Stimulated activated CD4-positive, alpha-beta T cell treated with anti-CD3 and anti-CD28 coated beads, Interleukin-2, amount 100 ng/mL, for 4 hours (primary cell): ENCODE data around the gene RTF1.

ENCODE experiments used
- DNase-seq: peaks from one replicate; pipeline ENCODE4 v3.0.0-alpha.2; 2020; ENCODE audit warnings: low read depth

RTF1 gene

DNA sequence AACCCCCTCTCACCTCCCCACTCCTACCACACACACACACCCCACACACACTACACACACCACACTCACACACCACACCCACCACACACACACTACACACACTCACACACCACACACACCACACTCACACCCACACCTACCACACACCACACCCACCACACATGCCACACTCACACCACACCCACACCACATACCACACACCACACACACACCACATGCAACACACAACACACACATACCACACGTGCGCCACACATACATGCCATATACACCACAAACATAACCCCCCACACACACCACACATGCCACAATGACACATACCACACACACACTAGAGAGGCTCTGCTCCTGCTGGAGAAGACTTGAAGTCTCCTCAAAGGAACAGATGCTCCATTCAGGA, 70.9 kb downstream of the RTF1 start:
- DNase-seq = no peak

DNA sequence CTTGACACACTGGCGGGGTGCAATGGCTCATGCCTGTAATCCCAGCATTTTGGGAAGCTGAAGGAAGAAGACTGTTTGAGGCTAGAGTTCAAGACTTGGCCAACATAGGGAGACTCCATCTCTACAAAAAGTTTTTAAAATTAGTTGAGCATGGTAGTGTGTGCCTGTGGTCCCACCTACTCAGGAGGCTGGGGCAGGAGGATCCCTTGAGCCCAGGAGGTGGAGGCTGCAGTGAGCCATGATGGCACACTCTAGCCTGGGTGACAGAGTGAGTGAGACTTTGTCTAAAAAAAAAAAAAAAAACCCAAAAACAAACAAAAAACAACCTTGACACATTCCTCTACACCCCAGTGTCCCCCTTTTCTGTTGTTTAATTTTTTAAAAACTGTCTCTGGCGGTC, 72.7 kb downstream of the RTF1 start:
- DNase-seq = no peak

DNA sequence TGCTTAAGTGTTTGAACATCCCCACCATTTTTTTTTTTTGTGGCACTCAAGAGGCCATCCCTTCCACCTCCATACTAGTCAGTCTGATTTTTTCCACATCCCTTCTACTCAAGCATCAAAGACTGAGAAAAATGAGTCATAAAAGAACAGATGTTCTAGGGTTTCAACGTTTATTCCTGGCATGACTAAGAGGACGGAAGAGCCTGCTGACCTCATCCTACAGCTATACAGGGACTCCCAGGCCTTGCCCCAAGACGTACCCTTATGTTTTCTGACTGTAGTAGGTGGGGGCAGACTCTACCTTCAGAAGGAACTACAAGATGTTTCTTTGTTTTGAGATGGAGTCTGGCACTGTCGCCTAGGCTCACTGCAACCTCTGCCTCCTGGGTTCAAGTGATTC, 73.5 kb downstream of the RTF1 start:
- no peak for DNase-seq

DNA sequence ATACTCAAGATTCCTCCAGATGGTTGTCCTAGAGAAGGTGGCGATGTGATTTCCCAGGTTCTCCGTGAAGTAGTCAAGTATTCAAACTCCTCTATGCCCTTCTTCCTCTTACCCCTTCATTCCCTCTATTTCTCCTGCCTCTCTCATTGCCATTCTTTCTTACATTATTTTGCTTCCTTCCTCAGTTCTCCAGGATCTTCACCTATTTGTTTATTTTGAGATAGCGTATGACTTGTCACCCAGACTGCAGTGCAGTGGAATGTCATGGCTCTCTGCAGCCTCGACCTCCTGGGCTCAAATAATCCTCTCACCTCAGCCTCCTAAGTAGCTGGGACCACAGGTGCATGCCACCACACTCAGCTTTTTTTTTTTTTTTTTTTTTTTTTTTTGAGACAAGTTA, 75.0 kb downstream of the RTF1 start:
- no peak for DNase-seq

DNA sequence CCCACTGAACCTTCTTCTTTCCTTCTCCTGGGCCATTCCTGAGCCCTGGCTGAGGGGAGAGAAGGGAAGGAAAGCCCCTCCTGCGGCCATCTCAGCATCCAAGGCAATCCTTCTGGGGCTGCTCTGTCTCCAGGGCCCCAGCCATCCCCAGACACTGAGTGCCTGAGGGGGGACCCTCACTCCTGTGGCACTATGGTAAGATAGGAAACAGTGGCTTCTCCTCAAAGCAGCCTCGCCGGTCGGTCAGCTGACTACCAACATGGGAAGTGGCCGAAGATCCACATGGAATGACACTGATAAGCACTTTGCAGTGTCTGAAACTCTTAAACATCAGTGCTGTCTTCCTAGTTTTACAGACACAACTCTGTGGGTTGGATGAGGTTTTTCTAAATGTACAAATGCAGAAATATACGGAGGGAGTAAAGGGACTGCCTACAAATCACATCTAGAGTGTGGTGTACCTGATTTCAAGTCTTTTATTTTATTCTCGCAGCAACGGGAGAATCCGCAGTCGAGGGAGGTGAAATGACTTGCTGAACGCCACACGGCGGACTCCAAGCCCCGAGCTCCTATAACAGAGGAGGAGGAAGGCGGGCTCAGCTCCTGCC, 75.8 kb downstream of the RTF1 start:
- DNase-seq = no peak

DNA sequence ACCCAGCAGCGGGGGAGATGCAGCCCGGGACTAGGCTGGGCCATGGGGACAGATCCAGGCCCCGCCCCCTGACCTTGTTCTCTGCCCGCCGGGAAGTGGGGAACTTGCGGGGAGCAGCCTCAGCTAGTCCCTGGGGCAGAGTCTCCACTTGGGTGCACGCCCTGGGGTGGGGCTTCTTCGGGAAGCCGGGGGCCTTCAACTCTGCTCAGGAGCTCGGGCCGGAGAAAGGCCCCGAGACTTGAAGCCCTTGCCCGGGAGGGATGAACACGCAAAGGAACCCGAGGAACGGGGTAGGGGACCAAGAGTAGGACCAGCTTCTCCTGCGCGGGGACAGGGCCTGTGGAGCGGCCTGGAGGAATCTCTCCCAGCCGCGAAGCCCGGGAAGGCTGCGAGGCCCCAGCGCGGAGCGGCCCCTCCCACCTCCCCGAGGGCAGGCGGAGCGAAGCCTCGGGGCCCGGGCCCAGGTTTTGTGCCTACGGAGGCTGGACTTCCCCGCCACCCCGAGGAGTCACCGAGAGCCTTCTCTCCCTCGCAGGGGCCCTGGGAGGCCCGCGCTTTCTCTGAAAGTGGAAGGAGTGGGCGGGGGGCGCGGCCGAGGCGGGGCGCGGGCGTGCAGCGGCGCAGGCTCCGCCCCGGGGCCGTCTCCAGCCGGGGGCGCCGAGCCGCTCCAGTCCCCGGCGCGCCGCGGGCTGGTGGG, 76.5 kb downstream of the RTF1 start, which contains the start of gene ITPKA:
Gene ITPKA (plus strand): TSS at position 670 of the 697 bp plus-strand sequence. CDS start 54 bp downstream, outside the sequence.
- peak; percentile 85 for DNase-seq

DNA sequence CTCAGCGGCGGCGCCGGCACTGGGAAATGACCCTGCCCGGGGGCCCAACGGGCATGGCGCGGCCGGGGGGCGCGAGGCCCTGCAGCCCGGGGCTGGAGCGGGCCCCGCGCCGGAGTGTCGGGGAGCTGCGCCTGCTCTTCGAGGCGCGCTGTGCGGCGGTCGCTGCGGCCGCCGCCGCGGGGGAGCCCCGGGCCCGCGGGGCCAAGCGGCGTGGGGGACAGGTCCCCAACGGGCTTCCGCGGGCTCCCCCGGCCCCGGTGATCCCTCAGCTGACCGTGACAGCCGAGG, 77.0 kb downstream of the RTF1 start:
- DNase-seq = no peak

DNA sequence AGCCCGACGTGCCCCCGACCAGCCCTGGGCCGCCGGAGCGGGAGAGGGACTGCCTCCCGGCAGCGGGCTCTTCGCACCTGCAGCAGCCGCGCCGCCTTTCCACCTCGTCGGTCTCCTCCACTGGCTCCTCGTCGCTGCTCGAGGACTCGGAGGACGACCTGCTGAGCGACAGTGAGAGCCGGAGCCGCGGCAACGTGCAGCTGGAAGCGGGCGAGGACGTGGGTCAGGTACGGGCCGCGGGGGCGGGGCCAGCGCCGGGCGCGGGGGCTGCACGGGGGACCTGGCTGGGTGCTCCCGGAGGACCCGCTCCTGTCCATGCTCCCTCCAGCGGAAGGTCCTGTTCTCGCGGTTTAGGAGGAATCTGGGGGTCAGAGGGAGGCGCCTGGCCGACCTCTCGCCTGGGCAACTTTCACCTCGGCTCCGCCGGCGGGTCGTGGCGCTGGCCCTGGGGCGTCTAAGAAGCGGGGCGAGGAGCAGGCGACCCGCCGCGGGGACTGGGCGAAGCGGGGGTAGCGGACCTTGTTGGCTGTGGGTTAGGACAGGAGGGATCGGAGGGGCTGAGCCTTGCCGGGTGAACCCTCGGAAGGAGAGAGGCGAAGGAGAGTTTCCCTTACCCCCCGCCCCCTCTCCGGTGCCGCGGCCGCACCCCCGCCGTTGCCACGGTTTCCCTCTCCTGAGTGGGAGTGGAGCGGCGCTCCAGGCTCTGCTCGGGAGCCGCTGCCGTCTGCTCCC, 77.5 kb downstream of the RTF1 start:
- no peak for DNase-seq

DNA sequence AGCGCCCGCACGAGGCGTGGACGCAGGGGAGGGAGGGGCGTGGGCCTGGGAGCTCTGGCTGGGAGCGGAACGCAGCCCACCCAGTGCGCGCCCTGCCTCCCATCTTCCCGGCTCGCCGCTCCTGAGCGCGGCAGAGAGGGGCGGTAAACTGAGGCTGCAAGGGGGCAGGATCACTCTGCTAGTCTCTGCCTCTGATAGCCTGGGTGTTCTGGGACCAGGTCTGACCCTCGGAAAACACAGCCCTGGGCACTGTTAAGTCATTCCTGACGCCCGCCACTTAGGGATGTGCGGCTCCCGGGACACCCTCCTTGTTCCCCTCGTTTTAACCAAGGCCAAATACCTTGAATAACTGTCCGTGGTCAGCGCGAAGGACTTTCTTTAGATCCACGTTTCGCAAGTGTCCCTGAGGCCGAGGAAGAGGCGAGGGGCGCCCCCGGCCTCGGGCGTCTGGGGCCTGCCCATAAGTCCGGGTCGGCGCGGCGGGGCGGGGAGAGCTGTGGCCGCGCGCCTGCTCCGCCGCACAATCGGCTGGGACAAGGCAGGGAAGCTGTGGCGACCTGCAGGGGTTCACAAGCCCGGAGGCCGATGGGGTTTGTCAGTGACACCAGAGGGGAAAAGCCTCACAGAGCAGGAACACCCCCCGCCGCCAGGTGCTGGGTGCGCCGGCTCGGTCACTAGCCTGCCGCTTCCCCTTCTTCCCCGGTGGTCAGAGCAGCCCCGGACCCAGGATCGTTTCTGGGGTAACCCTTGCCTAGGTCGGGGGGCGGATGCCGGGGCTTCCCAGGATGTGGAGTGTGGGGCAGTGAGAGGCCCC, 78.2 kb downstream of the RTF1 start:
- DNase-seq = no peak

DNA sequence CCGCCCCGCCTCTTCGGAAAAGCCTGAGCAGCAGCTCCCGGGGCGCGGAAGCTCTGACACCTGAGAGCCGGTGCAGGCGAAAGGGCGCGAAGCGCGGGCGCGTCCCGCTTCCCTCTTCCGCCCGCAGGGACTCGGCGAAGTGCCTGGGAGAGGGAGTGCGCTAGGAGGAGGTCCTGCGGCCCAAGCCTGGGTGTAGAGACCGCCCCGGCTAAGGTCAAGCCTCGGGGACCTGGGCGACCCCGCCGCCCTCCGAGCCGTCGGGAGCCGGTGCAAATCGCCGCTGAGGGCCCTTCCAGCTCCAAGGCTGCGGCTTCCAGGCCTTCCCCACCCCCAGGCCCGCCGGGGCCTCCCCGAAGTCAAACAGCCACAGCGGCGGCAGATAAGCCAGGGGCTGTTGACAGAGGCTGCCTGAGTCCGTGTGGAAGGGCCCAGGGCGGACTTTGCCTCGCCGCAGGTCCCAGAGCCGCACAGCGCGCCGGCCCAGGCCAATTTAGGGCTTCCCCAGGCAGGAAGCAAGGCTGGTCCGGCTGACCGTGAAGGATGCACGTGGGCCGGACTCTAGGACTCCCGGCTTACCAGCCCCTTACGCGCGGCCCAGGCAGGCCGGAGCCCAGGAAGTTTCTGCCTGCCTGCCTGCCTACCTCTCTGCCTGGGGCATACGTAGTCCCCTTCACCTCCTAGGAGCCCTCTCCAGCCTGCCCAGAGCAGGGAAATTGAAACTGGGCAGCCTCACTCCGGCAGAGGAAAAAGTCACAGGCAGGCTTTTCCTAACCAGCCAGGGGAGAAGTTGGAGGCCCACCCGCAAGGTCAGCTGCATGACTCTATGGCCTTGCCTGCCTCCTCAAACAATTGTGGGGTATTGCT, 79.1 kb downstream of the RTF1 start:
- no peak for DNase-seq

DNA sequence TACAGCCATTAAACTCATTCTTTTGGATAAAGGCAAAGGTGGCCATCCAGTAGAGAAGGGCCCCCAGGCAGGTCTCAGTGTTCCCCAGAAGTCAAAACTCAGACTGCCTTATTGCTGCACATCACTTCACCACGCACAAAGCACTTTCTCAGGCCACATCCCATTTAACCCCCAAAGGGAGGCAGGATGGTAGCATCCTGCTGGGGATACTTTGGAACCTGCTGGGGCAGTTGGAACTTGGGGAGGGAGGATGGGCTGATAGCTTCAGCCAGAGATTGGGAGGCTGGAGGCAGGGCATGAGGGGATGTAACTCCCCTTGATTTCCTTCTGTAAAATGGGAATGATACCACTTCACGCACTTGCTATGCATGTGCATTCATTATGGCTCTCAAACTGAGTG, 81.8 kb downstream of the RTF1 start:
- DNase-seq = no peak

DNA sequence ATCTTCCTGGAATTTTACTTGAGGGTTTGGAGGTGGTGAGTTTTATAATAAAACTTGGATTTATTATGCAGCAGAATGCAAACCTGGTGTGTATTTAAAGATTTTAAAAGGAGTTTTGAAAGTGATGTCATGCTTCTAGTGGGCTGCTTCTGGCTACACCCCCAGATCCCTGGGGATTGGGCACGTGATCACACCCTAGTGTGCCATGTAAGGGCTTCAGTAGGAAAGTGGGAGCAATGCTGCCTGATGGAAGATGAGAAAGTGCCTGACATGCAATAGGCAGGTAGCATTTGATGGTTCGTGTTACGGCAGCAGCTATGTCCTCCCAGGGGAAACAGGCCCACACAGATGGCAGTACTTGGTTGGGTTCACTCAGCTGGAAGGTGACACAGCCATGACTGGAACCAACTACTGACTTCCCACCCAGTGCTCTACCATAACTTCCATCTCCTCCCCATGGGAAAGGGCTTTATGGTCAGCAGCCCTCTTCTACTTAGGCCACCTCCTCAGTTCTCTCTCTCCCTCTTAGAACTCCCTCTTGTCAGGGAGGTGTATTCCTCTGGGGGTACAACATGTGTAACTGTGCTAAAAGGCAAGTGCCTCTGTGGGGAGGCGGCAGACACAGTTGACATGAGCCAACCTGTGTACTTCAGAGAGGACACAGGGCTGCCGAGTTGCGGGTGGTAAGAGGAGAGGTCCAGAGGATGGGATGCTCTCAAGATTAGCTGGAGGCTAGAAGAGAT, 82.4 kb downstream of the RTF1 start:
- DNase-seq = no peak

DNA sequence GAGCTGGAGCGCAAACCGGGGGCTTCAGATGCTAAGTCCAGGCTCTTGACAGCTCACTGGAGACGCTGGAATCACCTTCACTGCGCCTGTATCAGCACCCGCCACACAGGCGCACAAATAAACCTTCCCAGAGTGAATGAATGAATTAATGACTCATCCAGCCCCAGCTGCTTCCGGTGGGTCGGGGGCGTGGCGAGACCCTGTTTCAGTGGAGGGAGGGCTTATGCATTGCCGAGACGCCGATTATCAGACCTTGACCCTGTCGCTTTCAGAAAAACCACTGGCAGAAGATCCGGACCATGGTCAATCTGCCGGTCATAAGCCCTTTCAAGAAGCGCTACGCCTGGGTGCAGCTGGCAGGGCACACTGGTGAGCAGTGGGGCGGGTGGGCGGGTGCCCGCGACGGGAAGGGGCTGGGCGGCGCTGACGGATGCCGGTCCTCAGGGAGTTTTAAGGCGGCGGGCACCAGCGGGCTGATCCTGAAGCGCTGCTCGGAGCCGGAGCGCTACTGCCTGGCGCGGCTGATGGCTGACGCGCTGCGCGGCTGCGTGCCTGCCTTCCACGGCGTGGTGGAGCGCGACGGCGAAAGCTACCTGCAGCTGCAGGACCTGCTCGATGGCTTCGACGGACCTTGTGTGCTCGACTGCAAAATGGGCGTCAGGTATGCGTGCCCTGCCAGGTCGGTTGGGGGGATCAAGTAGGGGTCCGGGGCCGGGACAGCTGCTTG, 84.5 kb downstream of the RTF1 start:
- no peak for DNase-seq

DNA sequence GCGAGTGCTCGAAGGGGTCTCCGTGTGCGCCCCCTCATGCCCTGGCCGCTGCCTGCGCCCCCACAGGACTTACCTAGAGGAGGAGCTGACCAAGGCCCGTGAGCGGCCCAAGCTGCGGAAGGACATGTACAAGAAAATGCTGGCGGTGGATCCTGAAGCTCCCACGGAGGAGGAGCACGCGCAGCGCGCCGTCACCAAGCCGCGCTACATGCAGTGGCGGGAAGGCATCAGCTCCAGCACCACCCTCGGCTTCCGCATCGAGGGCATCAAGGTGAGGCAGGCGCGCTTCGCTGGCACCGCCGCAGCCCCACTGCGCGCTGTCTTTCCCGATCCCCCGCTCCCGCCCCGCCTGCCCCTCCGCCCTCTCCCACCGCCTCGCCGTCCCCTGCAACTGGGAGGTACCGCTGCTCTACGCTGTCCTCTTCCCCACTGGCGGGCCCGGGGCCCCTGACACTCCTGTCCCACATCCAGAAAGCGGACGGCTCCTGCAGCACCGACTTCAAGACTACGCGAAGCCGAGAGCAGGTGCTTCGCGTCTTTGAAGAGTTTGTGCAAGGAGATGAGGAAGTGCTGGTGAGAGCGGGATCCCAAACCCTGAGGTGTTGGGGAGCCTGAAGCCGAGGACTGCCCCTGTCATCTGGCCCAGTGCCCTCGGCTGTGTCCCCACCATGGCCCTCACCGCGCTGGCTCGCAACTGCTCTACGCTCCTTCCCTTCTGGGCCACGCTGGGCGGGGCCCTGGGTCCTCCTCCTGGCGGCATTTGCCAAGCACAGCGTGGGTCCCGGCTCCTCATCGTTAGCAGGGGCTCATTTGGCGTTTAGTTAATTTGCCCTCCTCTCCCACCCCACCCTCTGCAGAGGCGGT, 85.3 kb downstream of the RTF1 start:
- no peak for DNase-seq

DNA sequence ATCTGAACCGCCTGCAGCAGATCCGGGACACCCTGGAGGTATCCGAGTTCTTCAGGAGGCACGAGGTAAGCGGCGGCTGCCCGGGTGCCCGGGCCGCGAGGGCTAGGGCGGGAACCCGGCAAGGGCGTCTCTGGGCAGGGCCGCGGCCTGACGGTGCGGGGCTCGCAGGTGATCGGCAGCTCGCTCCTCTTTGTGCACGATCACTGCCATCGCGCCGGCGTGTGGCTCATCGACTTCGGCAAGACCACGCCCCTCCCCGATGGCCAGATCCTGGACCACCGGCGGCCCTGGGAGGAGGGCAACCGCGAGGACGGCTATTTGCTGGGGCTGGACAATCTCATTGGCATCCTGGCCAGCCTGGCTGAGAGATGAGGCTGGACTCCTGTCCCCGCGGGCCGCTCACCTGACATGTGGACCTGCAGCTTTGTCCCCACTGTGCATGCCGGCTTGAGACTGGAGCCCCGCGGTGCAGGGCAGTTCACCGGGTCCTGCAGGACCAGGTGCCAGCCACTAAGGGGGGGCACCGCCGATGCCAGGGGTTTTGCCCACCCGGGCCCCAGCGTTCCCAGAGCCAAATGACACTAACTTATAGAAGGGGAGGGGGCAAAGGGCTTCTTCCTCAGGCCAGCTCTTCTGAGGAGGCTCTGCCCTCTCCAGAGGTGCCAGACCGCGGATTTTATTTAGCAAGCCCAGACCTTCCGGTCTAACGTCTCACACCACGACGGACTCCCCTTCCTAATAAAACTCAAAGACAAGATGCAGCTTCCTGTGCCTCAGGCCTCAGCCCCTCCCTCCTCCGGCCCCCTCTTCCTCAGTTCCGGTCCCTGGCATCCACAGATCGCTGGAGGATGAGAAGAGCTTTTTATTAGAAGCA, 86.1 kb downstream of the RTF1 start:
- no peak for DNase-seq

DNA sequence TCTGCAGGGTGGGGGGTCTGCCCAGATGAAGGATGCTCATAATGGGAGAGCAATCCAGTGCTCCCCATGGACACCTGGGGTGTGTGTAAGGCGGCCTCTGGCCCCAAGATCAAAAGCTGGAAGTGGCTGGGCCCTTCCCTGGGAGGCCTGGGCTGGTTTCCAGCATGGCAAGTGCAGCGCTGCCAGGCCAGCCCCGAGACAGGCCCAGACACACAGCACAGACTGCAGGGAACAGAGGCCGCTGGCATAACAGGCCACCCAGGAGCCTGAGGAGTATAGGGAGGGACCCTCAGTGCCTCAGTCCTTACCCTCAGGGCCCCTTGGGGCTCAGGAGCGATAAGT, 86.7 kb downstream of the RTF1 start:
- DNase-seq = no peak

DNA sequence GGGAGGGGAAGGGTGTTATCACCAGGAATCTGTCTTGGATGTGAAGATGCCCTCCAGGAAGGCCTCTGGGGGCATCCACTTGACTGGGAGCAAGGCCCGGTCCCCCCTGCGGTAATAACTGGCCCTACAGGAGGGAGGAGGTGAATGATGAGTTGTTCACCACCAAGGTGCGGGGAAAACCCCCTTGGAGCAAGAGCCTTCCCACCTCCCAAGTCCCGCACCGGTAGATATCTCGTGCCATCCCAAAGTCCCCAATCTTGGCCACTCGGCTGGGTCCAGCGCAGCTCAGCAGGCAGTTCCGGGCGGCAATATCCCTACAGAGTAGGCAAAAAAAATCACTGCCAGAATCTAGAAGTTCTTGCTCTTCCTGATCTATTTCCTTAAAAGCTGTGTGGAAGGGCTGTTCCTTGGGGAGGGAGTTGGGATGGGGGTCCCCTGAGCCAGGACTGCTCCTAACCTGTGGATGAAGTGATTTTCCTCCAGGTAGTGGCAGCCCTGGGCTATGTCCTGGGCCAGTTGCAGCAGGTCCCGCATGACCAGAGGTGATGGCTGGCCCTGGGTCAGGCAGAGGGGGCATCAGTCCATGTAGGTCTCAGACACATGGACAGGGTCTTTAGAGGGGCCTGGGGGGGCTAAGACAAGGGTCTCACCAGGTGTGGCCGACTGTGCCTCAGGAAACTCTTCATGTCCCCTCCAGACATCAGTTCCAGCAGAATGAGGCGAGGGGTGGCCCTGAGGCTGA, 88.0 kb downstream of the RTF1 start:
- DNase-seq = no peak

DNA sequence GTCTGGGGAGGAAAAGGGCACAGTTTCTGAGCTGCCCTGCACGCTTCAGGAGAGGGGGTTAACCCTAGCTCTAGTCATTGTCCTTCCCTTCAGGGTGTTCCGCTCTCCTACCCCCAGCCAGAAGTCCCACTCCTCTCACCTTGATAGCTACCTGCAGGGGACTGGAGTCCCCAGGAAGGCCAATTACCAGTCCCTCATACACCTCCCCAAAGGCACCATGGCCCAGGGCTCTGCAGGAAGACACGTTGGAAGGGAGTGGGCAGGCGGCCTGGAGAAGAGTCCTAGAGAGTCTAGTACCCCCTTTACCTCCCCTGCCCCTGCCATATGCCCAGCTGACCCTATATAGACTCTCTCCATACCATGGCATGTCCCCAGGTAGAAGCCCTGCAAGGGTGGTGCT, 88.9 kb downstream of the RTF1 start:
- no peak for DNase-seq
